Right lobe of liver (tissue), 4 donors: ENCODE measurements around the gene DYRK1A.

ENCODE experiments used
- CTCF ChIP-seq, 4 donors: fragments of 200-600 bp in 3 of 4; fragments of 450-650 bp in 1 of 4; IDR thresholded peaks; one replicate each; pipeline versions ENCODE4 v1.5.1 to v1.8.0; 2016 to 2022; ENCODE audit warnings: antibody characterized with exemption in 4 of 4, mild to moderate bottlenecking in 2 of 4
- POLR2A ChIP-seq: fragments of 450-650 bp; IDR thresholded peaks from one replicate; pipeline ENCODE4 v1.6.1; 2017; ENCODE audit warnings: antibody characterized with exemption, mild to moderate bottlenecking
- donor health status: DM: no; HTN: no; CAD: no.
- donor health status: DM: no; HTN: no; CAD: no.
- donor health status: DM: no; HTN: yes; CAD: no.

GRCh38 chr21:37520801-37521200 lies 154.2 kb downstream of the DYRK1A start:
- no peak for TF ChIP-seq CTCF (IDR thresholded peaks at IDR 0.05)
- TF ChIP-seq POLR2A = no peak
